Cardiac muscle cell (in vitro differentiated cells and primary cell): ENCODE measurements around the gene DLG5. TPM values are rescaled to one million over a fixed set of nuclear protein-coding genes. Genes with fewer than 3 reads are reported as not detected.
A peak's percentile ranks its signal among the peaks of the same experiment; 100 is the strongest.

Experiments used
- DNase-seq, 2 donors: peaks; one replicate each; pipeline versions ENCODE4 v3.0.0 to v3.0.0-alpha.2; 2010 to 2017; ENCODE audit warnings: low read depth in 1 of 2, low spot score in 1 of 2
- H3K27ac ChIP-seq: fragments of 200-600 bp; sonication (generic); 2 replicates; pipeline ENCODE4 v1.5.1; 2016
- H3K27me3 ChIP-seq: fragments of 200-600 bp; sonication (generic); 2 replicates; pipeline ENCODE4 v1.6.0; 2016; ENCODE audit warnings: control low read depth
- H3K36me3 ChIP-seq: fragments of 200-600 bp; sonication (generic); 2 replicates; pipeline ENCODE4 v1.5.1; 2016; ENCODE audit warnings: control low read depth
- H3K4me1 ChIP-seq: fragments of 200-600 bp; sonication (generic); 2 replicates; pipeline ENCODE4 v1.8.1; 2017; ENCODE audit warnings: low read depth, mild to moderate bottlenecking, mixed run types
- H3K4me3 ChIP-seq: fragments of 200-600 bp; sonication (generic); 2 replicates; pipeline ENCODE4 v1.5.1; 2016; ENCODE audit warnings: mild to moderate bottlenecking
- H3K9me3 ChIP-seq: fragments of 200-600 bp; sonication (generic); 2 replicates; pipeline ENCODE4 v1.5.1; 2017; ENCODE audit warnings: low read depth, mild to moderate bottlenecking, control low read depth
- polyA plus RNA-seq: library from polyadenylated mRNA; unstranded; fragments of >200 nt; fragmentation: Nextera tagmentation; extraction: Ambion mirVana; gene quantifications from 2 replicates; pipeline ENCODE4 v1.2.1, GENCODE V29; 2016
- total RNA-seq: library from RNA; depleted of rRNA; stranded (reverse); fragments of >200 nt; gene quantifications from 2 replicates; pipeline ENCODE4 v1.2.3, GENCODE V29; 2016
- TF ChIP-seq, protein P1 (sequence below): IDR thresholded peaks from 2 replicates; pipeline ENCODE4 v1.5.1; 2012; ENCODE audit warnings: low read depth, mild to moderate bottlenecking, low read length

DLG5 gene
- total and polyA plus RNA-seq, 2 experiments from 2014 or later = 20.3 to 64.4 TPM

DNA sequence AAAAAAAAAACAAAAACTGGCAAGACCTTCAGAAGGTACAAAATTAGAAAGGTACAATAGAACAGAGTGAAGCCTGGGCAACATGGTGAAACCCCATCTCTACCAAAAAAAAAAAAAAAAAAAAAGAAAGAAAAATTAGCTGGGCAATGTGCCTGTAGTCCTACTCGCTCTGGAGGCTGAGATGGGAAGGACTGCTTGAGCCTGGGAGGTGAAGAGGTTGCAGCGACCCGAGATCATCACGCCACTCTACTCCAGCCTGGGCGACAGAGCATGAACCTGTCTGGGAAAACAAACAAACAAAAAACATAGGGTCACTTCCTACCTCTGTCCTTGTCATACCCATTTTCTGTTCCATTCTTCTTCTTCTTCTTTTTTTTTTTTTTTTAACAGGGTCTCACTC, 45.6 kb upstream of the DLG5 start:
- TF ChIP-seq, protein P1, sequence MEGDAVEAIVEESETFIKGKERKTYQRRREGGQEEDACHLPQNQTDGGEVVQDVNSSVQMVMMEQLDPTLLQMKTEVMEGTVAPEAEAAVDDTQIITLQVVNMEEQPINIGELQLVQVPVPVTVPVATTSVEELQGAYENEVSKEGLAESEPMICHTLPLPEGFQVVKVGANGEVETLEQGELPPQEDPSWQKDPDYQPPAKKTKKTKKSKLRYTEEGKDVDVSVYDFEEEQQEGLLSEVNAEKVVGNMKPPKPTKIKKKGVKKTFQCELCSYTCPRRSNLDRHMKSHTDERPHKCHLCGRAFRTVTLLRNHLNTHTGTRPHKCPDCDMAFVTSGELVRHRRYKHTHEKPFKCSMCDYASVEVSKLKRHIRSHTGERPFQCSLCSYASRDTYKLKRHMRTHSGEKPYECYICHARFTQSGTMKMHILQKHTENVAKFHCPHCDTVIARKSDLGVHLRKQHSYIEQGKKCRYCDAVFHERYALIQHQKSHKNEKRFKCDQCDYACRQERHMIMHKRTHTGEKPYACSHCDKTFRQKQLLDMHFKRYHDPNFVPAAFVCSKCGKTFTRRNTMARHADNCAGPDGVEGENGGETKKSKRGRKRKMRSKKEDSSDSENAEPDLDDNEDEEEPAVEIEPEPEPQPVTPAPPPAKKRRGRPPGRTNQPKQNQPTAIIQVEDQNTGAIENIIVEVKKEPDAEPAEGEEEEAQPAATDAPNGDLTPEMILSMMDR = no peak
- DNase-seq = no peak
- no peak overlapping the region for H3K4me3 ChIP-seq
- H3K9me3 ChIP-seq = no peaks in the 10 kb centered on the region
- H3K36me3 ChIP-seq = peaks cover 3% of the 10 kb centered on the region
- no peaks in the 10 kb centered on the region for H3K27me3 ChIP-seq
- peak overlapping the region; percentile 98 for H3K27ac ChIP-seq
- peaks cover 16% of the 10 kb centered on the region for H3K4me1 ChIP-seq

DNA sequence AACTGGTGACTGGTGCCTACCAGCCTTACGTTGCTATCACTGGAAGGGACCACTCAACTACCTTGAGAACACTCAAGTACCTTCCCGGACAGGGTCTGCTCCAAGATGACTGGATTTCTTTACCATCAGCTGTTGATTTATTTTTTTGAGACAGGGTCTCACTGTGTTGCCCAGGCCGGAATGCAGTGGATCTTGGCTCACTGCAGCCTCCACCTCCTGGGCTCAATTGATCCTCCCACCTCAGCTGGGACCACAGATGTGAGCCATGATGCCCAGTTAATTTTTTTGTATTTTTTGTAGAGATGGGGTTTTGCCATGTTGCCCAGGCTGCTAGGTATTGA, 45.2 kb upstream of the DLG5 start:
- peaks cover 2% of the 10 kb centered on the region for H3K36me3 ChIP-seq
- peaks cover 16% of the 10 kb centered on the region for H3K4me1 ChIP-seq
- no peak overlapping the region for H3K4me3 ChIP-seq
- no peaks in the 10 kb centered on the region for H3K9me3 ChIP-seq
- TF ChIP-seq, protein P1 = no peak
- H3K27me3 ChIP-seq = no peaks in the 10 kb centered on the region
- peak overlapping the region; percentile 98 for H3K27ac ChIP-seq
- DNase-seq = no peak

DNA sequence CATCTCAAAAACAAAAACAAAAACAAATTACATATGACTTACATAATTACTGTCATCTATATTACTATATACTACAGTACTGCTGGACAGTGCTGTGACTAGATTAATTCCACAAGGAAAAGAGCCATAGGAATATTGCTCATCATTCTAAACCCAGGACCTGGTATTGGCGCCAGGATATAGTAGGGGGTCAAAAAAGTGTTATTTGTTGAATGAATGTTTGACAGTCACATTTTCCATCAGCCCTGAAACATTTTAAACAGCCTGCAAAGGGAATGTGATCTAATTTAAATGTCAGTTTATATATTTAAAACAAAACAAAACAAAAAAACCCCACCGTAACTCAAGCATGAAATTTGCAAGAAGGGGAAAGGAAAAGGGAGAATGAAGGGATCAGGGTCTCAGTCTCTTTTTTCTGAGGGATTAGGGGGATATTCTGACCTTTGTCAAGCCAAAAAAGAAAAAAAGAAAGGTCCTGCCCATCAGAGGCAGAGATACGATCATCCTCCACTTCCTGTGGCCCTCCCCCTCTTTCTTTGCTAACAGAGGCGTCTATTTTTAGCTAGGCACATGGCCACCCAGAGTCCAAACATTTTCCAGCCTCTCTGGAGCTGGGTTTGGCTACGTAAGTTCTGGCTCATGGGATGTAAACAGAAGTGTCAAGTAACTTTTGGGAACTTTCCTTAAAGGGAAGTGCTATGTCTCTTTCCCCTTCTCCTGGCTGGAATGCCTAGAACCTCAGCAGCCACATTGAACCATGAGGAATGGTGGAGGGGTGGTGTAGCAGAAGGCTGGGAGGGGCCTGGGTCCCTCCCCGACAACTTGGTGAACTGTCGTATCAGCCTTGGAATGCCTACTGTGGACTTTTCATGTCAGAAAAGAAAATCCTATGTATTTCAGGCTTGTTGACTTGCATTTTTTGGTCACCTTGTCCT, 44.6 kb upstream of the DLG5 start:
- TF ChIP-seq, protein P1 = no peak
- Histone ChIP-seq H3K27me3 (no peaks in the 10 kb centered on the region), H3K27ac (peak overlapping the region; percentile 98), H3K4me3 (no peak overlapping the region), H3K4me1 (peaks cover 16% of the 10 kb centered on the region), H3K36me3 (no peaks in the 10 kb centered on the region), H3K9me3 (no peaks in the 10 kb centered on the region)
- DNase-seq = peak; percentile 88 to 94

DNA sequence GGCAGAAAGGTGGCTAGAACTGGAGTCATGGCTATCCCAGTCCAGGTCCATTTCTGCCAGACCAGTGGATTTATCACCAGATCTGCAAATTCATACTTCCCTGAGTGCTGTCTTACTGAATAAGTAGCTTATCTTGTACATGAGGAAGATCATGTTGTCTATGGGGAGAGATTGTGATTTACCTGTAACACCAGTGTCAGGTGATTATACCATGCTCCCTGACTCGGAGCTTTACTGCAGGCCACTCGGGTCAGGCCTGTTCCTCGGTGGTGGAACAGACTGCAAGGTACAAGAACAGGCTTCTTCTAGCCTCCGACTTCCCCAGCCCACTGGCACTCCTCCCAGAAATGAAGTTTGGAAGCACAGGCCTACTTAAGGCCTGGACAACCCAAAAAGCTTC, 42.6 kb upstream of the DLG5 start:
- no peaks in the 10 kb centered on the region for H3K27me3 ChIP-seq
- TF ChIP-seq, protein P1 = no peak
- peak in 1 of 2 donors; percentile 19 for DNase-seq
- no peak overlapping the region for H3K4me3 ChIP-seq
- no peaks in the 10 kb centered on the region for H3K36me3 ChIP-seq
- no peaks in the 10 kb centered on the region for H3K9me3 ChIP-seq
- peak overlapping the region; percentile 49 for H3K27ac ChIP-seq
- peaks cover 16% of the 10 kb centered on the region for H3K4me1 ChIP-seq

DNA sequence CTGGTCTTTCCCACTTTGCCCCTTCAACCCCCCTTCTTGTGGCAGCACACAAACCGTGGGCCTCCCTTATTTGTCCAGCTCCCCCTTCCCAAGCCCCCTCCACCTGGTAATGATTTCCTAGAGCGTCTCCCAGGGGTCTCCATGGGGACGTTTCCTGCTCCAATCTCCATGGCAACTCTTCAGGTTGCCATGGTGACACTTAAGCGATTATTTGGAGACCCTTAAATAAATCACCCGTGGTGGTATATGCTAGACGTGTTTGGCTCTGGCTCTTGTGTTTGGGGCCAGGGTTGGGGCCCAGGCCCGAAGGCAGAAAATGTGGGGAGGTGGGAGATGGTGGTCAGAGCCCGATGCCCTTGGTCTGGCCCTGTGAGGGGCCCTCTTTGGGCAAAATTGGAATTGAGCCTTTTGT, 41.1 kb upstream of the DLG5 start:
- peak in 1 of 2 donors; percentile 8 for DNase-seq
- Histone ChIP-seq H3K4me3 (no peak overlapping the region), H3K4me1 (peaks cover 16% of the 10 kb centered on the region), H3K27me3 (no peaks in the 10 kb centered on the region), H3K36me3 (no peaks in the 10 kb centered on the region), H3K9me3 (no peaks in the 10 kb centered on the region), H3K27ac (no peak overlapping the region)
- TF ChIP-seq, protein P1 = no peak
